22Rv1 (cell line): ENCODE data around the gene RPL37A.

ENCODE experiments used
- H3K27ac ChIP-seq: fragments of 450-650 bp; 2 replicates; pipeline ENCODE4 v1.5.1; 2017
- ZFX ChIP-seq: fragments of 450-650 bp; IDR thresholded peaks from 2 replicates; pipeline ENCODE4 v1.6.1; 2017; ENCODE audit warnings: antibody characterized with exemption, borderline replicate concordance
- TF ChIP-seq, protein P1 (sequence below): fragments of 450-650 bp; IDR thresholded peaks from 2 replicates; pipeline ENCODE4 v1.5.1; 2017; ENCODE audit warnings: mild to moderate bottlenecking

Gene RPL37A

DNA sequence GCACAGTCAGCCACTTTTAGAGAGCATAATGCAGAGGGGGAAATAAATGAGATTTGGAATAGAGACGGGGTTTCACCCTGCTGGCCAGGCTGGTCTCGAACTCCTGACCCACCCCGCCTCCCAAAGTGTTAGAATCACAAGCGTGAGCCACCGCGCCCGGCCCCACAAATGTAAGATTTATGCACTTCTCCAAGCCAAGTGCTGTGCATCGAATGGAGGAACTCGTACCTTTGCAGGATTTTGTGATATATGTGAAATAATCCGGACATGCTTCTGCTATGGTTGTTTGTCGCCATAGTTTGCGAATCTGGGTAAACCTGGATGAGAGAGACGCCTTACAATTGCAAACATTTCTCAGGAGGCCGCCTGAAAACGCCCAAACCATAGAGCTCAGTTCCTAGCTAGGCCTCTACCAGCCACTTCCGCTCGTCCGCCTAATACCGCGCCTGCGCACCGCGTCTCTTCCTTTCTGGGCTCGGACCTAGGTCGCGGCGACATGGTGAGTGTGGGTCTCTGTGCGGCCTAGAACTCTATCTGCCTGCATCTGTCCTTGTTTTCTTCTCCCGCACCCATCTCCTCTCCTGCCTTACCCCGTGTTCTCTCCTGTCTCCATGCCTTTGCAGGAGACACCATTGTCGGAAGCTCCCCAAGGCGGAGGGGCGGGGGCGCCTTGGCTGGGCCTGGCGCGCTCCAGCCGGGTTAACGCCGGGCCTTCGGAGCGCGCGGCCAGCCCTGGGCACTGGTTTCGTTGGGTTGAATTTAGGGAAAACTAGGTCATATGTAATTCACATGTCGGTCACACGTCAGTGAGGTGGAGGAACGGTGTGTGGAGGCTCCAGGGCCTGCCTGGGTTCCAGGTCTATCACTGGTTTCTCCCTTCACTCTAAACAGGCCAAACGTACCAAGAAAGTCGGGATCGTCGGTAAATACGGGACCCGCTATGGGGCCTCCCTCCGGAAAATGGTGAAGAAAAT is at the start of gene RPL37A:
TSS of gene RPL37A (plus strand) at position 466 of the 974 bp plus-strand sequence. CDS start at position 497, 31 bp downstream.
- H3K27ac ChIP-seq: peak within 1 kb of the TSS; percentile 80
- TF ChIP-seq, protein P1, sequence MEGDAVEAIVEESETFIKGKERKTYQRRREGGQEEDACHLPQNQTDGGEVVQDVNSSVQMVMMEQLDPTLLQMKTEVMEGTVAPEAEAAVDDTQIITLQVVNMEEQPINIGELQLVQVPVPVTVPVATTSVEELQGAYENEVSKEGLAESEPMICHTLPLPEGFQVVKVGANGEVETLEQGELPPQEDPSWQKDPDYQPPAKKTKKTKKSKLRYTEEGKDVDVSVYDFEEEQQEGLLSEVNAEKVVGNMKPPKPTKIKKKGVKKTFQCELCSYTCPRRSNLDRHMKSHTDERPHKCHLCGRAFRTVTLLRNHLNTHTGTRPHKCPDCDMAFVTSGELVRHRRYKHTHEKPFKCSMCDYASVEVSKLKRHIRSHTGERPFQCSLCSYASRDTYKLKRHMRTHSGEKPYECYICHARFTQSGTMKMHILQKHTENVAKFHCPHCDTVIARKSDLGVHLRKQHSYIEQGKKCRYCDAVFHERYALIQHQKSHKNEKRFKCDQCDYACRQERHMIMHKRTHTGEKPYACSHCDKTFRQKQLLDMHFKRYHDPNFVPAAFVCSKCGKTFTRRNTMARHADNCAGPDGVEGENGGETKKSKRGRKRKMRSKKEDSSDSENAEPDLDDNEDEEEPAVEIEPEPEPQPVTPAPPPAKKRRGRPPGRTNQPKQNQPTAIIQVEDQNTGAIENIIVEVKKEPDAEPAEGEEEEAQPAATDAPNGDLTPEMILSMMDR: no peak
- peak; percentile 88; the same call in 1 of the 2 replicates for TF ChIP-seq ZFX

DNA sequence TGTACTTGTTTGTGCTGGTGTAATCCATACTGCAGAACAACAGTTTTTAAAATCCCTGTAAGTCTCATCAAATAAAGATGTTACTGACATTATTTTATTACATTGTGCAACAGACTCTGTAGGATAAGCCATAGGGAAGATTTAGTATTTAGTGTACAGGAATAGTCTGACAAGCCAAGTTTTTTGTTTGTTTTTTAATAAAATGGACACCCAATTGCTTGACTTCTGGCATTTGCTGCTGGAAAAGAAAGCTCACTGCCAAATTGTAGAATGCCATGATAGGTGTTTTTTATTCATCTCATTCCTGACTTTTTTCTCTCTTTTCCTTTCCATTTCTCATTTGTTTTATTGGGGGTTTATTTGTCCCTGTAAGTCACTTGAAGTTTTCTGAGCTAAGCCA is 48.3 kb upstream of the RPL37A start:
- H3K27ac ChIP-seq: no peak overlapping the region
- TF ChIP-seq, protein P1: no peak
- TF ChIP-seq ZFX: no peak

DNA sequence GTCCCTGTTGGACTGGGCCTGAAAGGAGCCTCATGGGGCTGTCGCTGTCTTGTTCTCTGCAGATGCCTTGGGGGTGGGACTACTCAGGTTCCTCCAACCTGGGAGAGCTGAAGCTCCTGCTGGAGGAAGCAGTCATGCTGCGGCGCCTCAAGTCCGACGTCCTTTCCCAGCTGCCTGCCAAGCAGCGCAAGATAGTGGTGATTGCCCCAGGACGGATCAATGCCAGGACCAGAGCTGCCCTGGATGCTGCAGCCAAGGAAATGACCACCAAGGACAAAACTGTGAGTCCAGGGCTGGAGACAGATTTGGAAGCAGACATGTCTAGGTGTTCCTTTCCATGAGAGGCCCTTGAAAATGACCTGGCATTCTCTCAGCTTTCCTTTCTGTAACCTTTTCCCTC is 47.9 kb upstream of the RPL37A start:
- TF ChIP-seq ZFX: no peak
- TF ChIP-seq, protein P1: no peak

DNA sequence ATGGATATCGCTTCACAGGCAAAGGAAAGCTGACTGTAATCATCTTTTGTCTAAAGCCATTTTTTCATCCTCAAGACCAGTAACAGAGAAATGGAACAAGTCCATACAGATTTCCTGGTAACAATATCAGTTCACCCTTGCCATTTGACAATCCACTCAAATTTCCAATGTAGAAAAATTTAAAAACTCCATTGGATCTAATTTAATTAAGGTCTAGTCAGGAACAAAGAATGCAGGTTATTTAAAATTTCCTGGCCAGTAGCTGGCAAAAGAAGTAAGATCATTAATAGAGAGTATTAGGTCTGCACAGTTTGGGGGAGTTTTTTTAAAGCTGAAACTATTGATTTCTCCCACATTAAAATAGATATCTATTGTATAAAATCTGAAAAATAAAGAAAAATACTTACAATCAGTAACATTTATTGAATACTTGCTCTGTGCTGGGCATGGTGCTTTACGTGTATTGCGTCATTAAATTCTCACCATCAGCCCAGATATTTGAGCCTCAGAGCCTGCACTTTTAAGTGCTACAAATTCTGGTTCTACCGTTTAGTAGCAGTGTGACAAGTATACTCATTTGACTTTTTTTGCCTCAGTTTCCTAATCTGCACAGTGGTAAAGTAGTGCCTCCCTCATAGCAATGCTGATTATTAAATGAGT is 44.6 kb upstream of the RPL37A start:
- TF ChIP-seq, protein P1: no peak
- no peak for TF ChIP-seq ZFX

More for the DNA sequence above, 47.9 kb upstream of the RPL37A start:
- H3K27ac ChIP-seq: no peak overlapping the region

DNA sequence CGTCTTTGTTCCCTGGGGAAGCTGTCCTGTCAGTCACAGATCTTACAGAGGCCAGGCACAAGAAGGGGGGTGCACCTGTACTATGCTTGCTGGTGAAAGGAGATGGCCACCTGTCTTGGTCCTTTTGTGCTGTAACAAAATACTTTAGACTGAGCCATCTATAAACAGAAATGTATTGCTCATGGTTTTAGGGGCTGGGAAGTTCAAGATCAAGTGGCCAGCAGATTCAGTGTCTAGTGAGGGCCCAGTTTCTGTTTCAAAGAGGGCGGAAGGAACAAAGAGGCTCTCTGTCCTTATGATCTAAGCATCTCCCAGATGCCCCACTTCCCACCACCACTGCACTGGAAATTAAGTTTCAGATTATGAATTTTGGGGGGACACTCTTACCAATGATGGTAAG is 35.5 kb upstream of the RPL37A start:
- no peak overlapping the region for H3K27ac ChIP-seq
- TF ChIP-seq ZFX: no peak
- TF ChIP-seq, protein P1: no peak

More for the DNA sequence above, 44.6 kb upstream of the RPL37A start:
- no peak overlapping the region for H3K27ac ChIP-seq

DNA sequence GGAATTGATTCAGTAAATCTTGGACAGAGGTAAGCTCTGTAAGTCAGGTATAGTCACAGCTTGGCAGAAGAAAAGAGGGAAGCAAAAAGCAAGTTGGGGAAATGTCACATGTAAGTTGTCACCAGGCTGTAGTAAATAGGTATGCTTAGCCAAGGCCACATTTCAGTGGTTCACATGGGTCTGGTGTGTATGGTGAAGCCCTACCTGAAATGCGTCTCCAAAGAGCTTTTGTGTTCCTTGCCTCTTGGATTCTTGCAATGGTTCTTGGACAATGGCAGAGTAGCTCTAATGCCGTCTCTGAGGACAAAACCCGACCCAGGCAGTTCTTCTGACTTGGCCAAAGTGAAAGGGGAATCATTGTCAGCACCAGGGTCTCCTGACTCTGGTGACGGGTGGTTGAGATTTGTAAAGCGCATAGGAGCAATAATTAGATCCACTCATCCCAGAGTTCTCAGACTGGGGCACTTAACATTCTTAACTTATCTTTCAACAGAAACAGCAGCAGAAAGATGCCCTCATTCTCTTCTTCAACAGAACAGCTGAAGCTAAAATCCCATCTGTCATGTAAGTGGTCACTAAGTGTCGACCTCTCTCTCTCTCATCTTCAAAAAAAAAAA is 34.4 kb upstream of the RPL37A start:
- TF ChIP-seq, protein P1: no peak
- no peak for TF ChIP-seq ZFX

More for the DNA sequence above, 34.4 kb upstream of the RPL37A start:
- no peak overlapping the region for H3K27ac ChIP-seq
